B cell (primary cell): ENCODE data around the gene DAB1.

Experiments used
- EZH2 ChIP-seq: IDR thresholded peaks from 2 replicates; pipeline ENCODE4 v1.6.1; 2012; ENCODE audit warnings: borderline replicate concordance, low read depth, mild to moderate bottlenecking, moderate library complexity, low read length; ENCODE audit not compliant: insufficient read depth, poor library complexity, severe bottlenecking
- TF ChIP-seq, protein P1 (sequence below): fragments of 200-600 bp; IDR thresholded peaks from one replicate; pipeline ENCODE4 v1.8.0; 2022; ENCODE audit warnings: antibody characterized with exemption, mild to moderate bottlenecking

DNA sequence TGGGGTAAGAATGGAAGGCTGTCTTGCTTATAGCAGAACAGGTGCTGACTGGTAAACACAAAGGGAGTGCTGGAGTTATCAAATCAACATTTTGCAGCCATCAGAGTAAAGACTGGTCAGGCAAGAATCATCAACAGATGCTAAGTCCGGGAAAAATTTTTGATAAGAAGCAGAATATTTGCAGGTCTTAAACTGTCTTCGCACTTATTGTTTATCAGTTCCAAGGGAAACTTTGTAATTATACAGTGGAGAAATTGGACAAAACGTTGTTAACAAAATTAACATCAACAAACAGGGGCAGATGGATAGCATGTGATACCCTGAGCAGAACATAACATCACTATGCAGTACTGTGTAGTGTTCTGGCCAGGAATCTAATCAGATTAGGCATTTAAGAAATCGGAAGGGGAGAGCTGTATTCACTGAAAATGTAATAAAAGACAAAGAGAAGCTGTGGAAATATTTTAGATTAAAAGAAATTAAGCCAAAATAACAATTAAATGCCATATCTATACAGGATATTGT lies 127.1 kb downstream of the DAB1 start:
- TF ChIP-seq, protein P1, sequence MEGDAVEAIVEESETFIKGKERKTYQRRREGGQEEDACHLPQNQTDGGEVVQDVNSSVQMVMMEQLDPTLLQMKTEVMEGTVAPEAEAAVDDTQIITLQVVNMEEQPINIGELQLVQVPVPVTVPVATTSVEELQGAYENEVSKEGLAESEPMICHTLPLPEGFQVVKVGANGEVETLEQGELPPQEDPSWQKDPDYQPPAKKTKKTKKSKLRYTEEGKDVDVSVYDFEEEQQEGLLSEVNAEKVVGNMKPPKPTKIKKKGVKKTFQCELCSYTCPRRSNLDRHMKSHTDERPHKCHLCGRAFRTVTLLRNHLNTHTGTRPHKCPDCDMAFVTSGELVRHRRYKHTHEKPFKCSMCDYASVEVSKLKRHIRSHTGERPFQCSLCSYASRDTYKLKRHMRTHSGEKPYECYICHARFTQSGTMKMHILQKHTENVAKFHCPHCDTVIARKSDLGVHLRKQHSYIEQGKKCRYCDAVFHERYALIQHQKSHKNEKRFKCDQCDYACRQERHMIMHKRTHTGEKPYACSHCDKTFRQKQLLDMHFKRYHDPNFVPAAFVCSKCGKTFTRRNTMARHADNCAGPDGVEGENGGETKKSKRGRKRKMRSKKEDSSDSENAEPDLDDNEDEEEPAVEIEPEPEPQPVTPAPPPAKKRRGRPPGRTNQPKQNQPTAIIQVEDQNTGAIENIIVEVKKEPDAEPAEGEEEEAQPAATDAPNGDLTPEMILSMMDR = no peak
- no peak for TF ChIP-seq EZH2
